ENCODE data around the gene PLAC1. TPM values are rescaled to one million over a fixed set of nuclear protein-coding genes. Genes with fewer than 3 reads are reported as not detected.

PLAC1 gene
- total and polyA plus RNA-seq, 8 donors: 0.18 to 0.77 (median 0.46) TPM; not detected in 2

GRCh38 chrX:134672101-134672500, 13.8 kb upstream of the PLAC1 start:
- no peaks in the 10 kb centered on the region for H3K9me3 ChIP-seq
- intact Hi-C loops (cut with DNase I): no loop called here
- no peak for ATAC-seq
- H3K27me3 ChIP-seq: no peaks in the 10 kb centered on the region
- H3K36me3 ChIP-seq: no peaks in the 10 kb centered on the region
- no peak overlapping the region for H3K4me3 ChIP-seq
- peaks cover 4 to 8% of the 10 kb centered on the region in 2 donors for H3K4me1 ChIP-seq
- no peak overlapping the region for H3K27ac ChIP-seq
- TF ChIP-seq CTCF (IDR thresholded peaks at IDR 0.05): no peak
- no peak for DNase-seq

GRCh38 chrX:134671294-134671693, 13.0 kb upstream of the PLAC1 start:
- no peak for ATAC-seq
- H3K4me1 ChIP-seq: peaks cover 4 to 8% of the 10 kb centered on the region in 2 donors
- H3K27ac ChIP-seq: peak overlapping the region in 1 of 2 donors; percentile 57
- H3K27me3 ChIP-seq: no peaks in the 10 kb centered on the region
- no peaks in the 10 kb centered on the region for H3K9me3 ChIP-seq
- no peak overlapping the region for H3K4me3 ChIP-seq
- TF ChIP-seq CTCF (IDR thresholded peaks at IDR 0.05): no peak
- intact Hi-C loops (cut with DNase I): no loop called here
- no peak for DNase-seq
- no peaks in the 10 kb centered on the region for H3K36me3 ChIP-seq

- no peak for TF ChIP-seq CTCF (IDR thresholded peaks at IDR 0.05)
- intact Hi-C loops (cut with DNase I): no loop called here
- H3K27me3 ChIP-seq: no peaks in the 10 kb centered on the region
- H3K27ac ChIP-seq: peak overlapping the region; percentile 39 to 57
- peaks cover 4 to 8% of the 10 kb centered on the region in 2 donors for H3K4me1 ChIP-seq
- DNase-seq: peak in 3 of 4 donors; percentile 15 to 66 (median 55)
- no peaks in the 10 kb centered on the region for H3K36me3 ChIP-seq
- ATAC-seq: peak; percentile 90
- H3K9me3 ChIP-seq: no peaks in the 10 kb centered on the region
- H3K4me3 ChIP-seq: no peak overlapping the region
Measured at GRCh38 chrX:134670134-134670924, 12.1 kb upstream of the PLAC1 start.

GRCh38 chrX:134669378-134670098, 11.3 kb upstream of the PLAC1 start:
- Histone ChIP-seq H3K9me3 (no peaks in the 10 kb centered on the region), H3K27ac (peak overlapping the region; percentile 39 to 45), H3K4me3 (no peak overlapping the region), H3K27me3 (no peaks in the 10 kb centered on the region), H3K4me1 (peaks cover 4 to 8% of the 10 kb centered on the region in 2 donors), H3K36me3 (no peaks in the 10 kb centered on the region)
- DNase-seq (peak in 2 of 4 donors; percentile 21 to 36), ATAC-seq (peak; percentile 55)
- no peak for TF ChIP-seq CTCF (IDR thresholded peaks at IDR 0.05)
- intact Hi-C loops (cut with DNase I): no loop called here

- TF ChIP-seq CTCF (IDR thresholded peaks at IDR 0.05): no peak
- ATAC-seq: no peak
- Histone ChIP-seq H3K27me3 (peaks cover 0 to 4% of the 10 kb centered on the region in 2 donors), H3K36me3 (no peaks in the 10 kb centered on the region), H3K4me1 (no peaks in the 10 kb centered on the region), H3K27ac (no peak overlapping the region), H3K9me3 (no peaks in the 10 kb centered on the region), H3K4me3 (no peak overlapping the region)
- intact Hi-C loops (cut with DNase I): no loop called here
- DNase-seq: no peak
Measured at GRCh38 chrX:134664202-134664601, 5.9 kb upstream of the PLAC1 start.

All from left lung (tissue), 10 donors.